Activated naive CD4-positive, alpha-beta T cell treated with anti-CD3 and anti-CD28 coated beads, Interleukin-2, amount 50 U/mL, for 16 hours (primary cell): Measurements from ENCODE around the gene FBXL2.
"Not testable (repeated sequence)": the region's sequence is repeated elsewhere in the genome, so short reads cannot be mapped to it uniquely, and the experiment has no call there.

ENCODE experiments used
- DNase-seq: peaks from one replicate; pipeline ENCODE4 v3.0.0-alpha.2; 2020

The FBXL2 gene

DNA sequence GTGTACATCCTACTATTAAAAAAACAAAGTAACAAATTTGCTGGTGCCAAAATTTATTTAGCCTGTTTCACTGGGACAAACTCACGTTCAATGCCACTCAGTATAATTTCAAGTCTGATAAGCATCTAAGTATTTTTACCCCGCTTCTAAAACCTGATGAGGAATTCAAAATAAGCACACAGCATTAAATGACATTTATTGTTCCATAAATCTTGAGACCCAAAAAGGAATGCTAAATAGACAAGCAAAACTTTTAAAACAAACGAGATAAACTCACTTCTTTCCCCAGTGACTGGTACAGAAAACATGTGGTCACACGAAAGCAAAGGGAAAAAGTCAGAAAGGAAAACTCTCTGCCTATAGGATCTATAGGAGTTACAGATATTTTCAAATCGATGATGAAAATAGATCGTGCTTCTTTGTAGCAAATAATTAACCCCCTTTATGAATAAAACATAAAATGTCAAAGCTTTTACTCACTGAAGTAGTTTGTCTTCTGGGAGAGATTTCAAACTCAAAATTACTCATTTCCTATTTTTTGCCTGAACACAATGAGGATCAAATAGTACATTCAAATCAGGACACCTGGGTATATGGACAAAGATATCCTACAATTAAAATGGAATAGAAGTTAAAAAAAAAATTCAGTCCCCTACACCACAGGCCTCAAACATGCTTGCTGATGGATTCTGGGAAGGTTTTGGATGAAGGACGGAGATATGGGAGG, 111.3 kb downstream of the FBXL2 start:
- no peak for DNase-seq

DNA sequence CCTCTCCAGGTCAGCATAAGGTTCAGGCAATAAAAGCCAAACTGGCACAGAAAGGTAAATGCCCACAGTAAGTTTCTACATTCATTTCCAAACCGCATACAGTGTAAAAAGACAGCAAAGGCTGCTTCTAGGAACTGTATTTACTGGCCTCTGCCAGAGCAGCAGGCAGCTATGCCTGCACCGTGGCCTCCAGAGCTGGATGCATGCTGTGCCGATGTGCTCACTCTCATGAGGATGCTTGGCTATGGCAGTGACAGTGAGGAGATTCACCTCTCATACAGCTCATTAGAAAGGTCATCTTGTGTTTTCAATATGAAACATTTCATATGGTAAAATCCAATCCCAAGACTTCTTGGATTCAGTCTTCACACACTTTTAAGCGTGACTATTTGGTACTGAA, 112.7 kb downstream of the FBXL2 start:
- no peak for DNase-seq

- no peak for DNase-seq
These were observed 114.2 kb downstream of the FBXL2 start for GRCh38 chr3:33391255-33391995.

DNA sequence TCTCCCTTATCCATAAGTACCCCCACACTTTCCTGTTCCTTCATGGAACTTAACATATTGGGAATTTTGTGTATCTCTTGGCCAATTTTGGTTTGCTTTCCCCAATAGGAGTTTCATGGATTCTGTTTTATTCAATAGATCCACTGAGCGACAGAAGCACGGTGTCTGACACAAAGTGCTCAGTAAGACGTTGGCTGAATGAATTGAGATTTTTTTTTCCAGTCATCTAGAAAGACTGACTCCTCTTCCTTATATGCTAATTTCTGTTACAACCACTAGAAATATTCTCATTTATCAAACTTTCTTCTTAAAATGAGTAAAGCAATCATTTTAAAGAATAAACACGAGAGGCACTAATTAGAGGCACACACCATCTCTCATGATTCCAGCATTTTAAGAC, 114.9 kb downstream of the FBXL2 start:
- DNase-seq, result no peak

DNA sequence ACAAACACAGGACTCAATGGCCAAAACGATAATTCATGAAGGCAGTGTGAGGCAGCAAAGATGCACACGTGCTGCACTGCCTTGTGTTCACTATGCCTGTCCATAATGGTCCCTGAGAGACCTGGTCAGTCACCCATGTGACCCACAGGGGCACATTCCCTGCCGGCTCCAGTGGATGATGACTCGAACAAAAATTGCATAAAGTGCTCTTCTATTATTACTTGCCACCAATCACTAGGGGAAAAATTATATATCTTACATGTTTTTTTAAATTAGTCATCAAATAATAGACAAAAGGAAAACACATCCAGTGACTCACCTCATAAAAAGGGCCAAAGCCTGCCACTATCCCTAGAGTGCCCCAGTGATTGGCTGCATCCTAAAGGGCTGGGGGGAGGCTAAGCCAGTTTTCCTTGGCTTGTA, 115.5 kb downstream of the FBXL2 start:
- no peak for DNase-seq

GRCh38 chr3:33394403-33395054, 117.3 kb downstream of the FBXL2 start:
- no peak for DNase-seq

GRCh38 chr3:33395900-33396299, 118.7 kb downstream of the FBXL2 start:
- no peak for DNase-seq

- DNase-seq, result no peak
These were observed 121.2 kb downstream of the FBXL2 start for GRCh38 chr3:33398410-33398809.

DNA sequence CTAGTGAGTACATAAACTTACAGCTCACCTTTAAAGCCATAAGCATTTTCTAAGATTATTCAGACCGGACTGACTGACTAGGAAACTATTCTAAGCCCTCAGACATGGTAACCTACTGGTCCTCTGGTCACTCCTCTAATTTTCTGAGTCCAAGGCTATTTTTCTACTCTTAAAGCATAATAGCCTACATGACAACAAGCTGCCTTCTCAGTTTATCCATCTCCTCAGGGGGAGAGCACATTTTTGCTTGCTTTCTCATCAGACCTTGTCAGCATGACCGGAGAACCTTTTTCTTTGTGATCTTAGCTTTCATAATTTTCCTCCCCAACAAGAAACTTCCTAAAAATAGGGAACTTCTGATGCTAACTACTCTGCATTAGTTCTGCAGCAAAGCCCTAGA, 124.5 kb downstream of the FBXL2 start:
- DNase-seq, result no peak

GRCh38 chr3:33402936-33403335, 125.7 kb downstream of the FBXL2 start:
- DNase-seq, result no peak

- DNase-seq, result no peak
These were observed 126.5 kb downstream of the FBXL2 start for GRCh38 chr3:33403756-33404155.

DNA sequence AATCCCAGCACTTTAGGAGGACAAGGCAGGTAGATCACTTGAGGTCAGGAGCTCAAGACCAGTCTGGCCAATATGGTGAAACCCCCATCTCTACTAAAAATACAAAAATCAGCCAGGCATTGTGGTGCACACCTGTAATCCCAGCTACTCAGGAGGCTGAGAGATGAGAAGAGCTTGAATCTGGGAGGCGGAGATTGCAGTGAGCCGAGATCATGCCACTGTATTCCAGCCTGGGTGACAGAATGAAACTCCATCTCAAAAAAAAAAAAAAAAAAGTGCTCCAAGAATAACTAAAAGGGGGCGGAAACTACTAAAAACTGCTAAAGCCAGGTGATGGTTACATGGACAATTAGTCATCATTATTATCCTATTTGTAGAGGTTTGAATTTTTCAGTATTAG, 133.6 kb downstream of the FBXL2 start:
- DNase-seq, result not testable (repeated sequence)

DNA sequence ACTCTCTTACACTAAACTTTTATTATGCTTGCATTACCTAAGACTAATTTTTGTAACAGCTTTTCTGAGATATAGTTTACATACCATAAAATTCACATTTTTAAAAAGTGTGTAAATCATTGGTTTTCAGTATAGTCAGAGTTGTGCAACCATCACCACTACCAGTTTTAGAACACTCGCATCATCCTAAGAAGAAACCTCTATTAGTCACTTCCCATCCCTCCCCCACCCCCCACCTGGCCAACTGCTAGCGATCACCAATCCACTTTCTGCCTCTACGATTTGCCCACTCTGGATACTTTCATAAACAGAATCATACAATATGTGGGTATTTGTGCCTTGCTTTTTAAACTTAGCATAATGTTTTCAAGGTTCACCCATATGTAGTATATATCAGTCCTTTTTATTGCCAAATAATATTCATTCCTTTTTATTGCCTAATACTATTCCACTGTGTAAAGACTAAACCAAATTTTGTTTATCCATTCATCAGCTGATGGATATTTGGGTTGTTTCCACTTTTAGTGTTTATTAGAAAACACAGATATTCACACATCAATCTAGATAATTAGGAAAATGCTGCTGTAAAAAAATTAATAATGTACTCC, 139.9 kb downstream of the FBXL2 start:
- no peak for DNase-seq

- no peak for DNase-seq
These were observed 142.7 kb downstream of the FBXL2 start for GRCh38 chr3:33419948-33420347.

GRCh38 chr3:33420966-33421365, 143.7 kb downstream of the FBXL2 start:
- no peak for DNase-seq

- no peak for DNase-seq
These were observed 147.6 kb downstream of the FBXL2 start for GRCh38 chr3:33424606-33425452.

- DNase-seq, result no peak
These were observed 148.2 kb downstream of the FBXL2 start for GRCh38 chr3:33425453-33425852.

GRCh38 chr3:33426068-33426467, 148.8 kb downstream of the FBXL2 start:
- DNase-seq, result no peak

GRCh38 chr3:33426630-33427317, 149.5 kb downstream of the FBXL2 start:
- DNase-seq, result no peak

GRCh38 chr3:33428734-33429133, 151.5 kb downstream of the FBXL2 start:
- DNase-seq, result no peak

GRCh38 chr3:33429306-33429705, 152.1 kb downstream of the FBXL2 start:
- not testable (repeated sequence) for DNase-seq

DNA sequence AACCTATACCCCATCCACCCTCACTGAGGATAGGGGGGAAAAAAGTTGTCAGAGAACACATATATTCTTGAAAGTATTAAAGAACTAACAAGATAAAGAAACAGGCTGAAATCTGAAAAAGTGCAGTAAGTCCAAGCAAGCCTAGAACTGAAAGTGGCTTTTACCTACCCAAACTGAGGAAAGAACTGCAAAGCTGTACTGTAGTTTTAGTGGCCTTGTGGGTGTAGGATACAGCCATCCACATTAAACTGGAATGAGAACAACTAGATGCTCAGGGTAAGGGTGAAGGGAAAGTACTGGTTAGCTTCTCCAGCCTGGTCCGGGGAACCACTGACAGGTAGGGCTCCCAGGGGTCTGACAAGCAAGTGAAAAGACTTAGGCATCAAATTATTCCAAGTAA, 152.8 kb downstream of the FBXL2 start:
- no peak for DNase-seq
